ENCODE results near the gene TTC9C.
"Not testable (repeated sequence)": the region's sequence is repeated elsewhere in the genome, so short reads cannot be mapped to it uniquely, and the experiment has no call there.

Gene TTC9C

GRCh38 chr11:62727165-62727871 lies 968 bp upstream of the TTC9C start, which contains the start of gene HNRNPUL2:
TSS of gene HNRNPUL2 (minus strand) at chr11:62727457. CDS start at chr11:62727156, 301 bp downstream.
- no peak for TF ChIP-seq CTCF (IDR thresholded peaks at IDR 0.05; ENCODE audit: low read depth, low read length, missing control alignments)

GRCh38 chr11:62727872-62728170 lies 465 bp upstream of the TTC9C start:
- TF ChIP-seq CTCF (IDR thresholded peaks at IDR 0.05; ENCODE audit: low read depth, low read length, missing control alignments), result no peak
- peak overlapping the region; percentile 86 for H3K4me3 ChIP-seq (ENCODE audit: low read depth, low read length)
- peak; percentile 95 for DNase-seq (ENCODE audit: low read depth)

More at GRCh38 chr11:62727165-62727871, 968 bp upstream of the TTC9C start, which contains the start of gene HNRNPUL2:
- peak within 1 kb of the TSS; percentile 86 for H3K4me3 ChIP-seq (ENCODE audit: low read depth, low read length)
- DNase-seq (ENCODE audit: low read depth), result peak; percentile 98

- DNase-seq (ENCODE audit: low read depth), result not testable (repeated sequence)
- peak overlapping the region; percentile 86 for H3K4me3 ChIP-seq (ENCODE audit: low read depth, low read length)
Observed at GRCh38 chr11:62730076-62730475, 1.8 kb downstream of the TTC9C start.

GRCh38 chr11:62732830-62733229 lies 4.5 kb downstream of the TTC9C start:
- DNase-seq (ENCODE audit: low read depth), result no peak
- no peak overlapping the region for H3K4me3 ChIP-seq (ENCODE audit: low read depth, low read length)
- TF ChIP-seq CTCF (IDR thresholded peaks at IDR 0.05; ENCODE audit: low read depth, low read length, missing control alignments), result peak; percentile 5

GRCh38 chr11:62737196-62737595 lies 8.9 kb downstream of the TTC9C start:
- DNase-seq (ENCODE audit: low read depth), result no peak
- TF ChIP-seq CTCF (IDR thresholded peaks at IDR 0.05; ENCODE audit: low read depth, low read length, missing control alignments), result no peak
- H3K4me3 ChIP-seq (ENCODE audit: low read depth, low read length), result no peak overlapping the region

GRCh38 chr11:62747475-62748160 lies 19.3 kb downstream of the TTC9C start:
- H3K4me3 ChIP-seq (ENCODE audit: low read depth, low read length), result no peak overlapping the region
- TF ChIP-seq CTCF (IDR thresholded peaks at IDR 0.05; ENCODE audit: low read depth, low read length, missing control alignments), result no peak
- DNase-seq (ENCODE audit: low read depth), result no peak

GRCh38 chr11:62749931-62750330 lies 21.6 kb downstream of the TTC9C start:
- DNase-seq (ENCODE audit: low read depth); H3K4me3 ChIP-seq (ENCODE audit: low read depth, low read length): not testable (repeated sequence)

Measured in GM12864 (cell line).